Keratinocyte (primary cell): ENCODE results near the gene RIPPLY2. TPM values are rescaled to one million over a fixed set of nuclear protein-coding genes. Genes with fewer than 3 reads are reported as not detected.

Experiments
- DNase-seq: peaks from one replicate; pipeline ENCODE4 v3.0.0-alpha.2; 2011; ENCODE audit warnings: low read depth, missing footprints, low spot score
- FAIRE-seq: peaks from 2 replicates; lab custom pipeline; 2011; peaks lifted over from hg19 to GRCh38; lab: Jason Lieb, UNC
- H2AFZ ChIP-seq: 2 replicates; pipeline ENCODE4 v1.6.0; 2012; ENCODE audit warnings: low read length, control low read depth, inconsistent platforms; ENCODE audit not compliant: control insufficient read depth
- H3K27ac ChIP-seq: 2 replicates; pipeline ENCODE4 v1.5.1; 2011; ENCODE audit warnings: low read length; ENCODE audit not compliant: control insufficient read depth, insufficient read depth
- H3K27me3 ChIP-seq: 3 replicates; pipeline ENCODE4 v1.6.0; 2011; ENCODE audit warnings: low read length; ENCODE audit not compliant: control insufficient read depth, insufficient read depth; ENCODE audit errors: extremely low read depth
- H3K36me3 ChIP-seq, 2 experiments: 2 replicates in 1 of 2; 3 replicates in 1 of 2; pipeline ENCODE4 v1.5.1; 2011; ENCODE audit warnings: low read length in 2 of 2, mild to moderate bottlenecking in 1 of 2; ENCODE audit not compliant: control insufficient read depth in 2 of 2, insufficient read depth in 2 of 2; ENCODE audit errors: extremely low read depth in 1 of 2
- H3K4me1 ChIP-seq: 3 replicates; pipeline ENCODE4 v1.5.1; 2011; ENCODE audit warnings: low read length; ENCODE audit not compliant: control insufficient read depth, insufficient read depth; ENCODE audit errors: extremely low read depth
- H3K4me2 ChIP-seq: 3 replicates; pipeline ENCODE4 v1.6.0; 2011; ENCODE audit warnings: low read depth, low read length; ENCODE audit not compliant: control insufficient read depth, insufficient read depth; ENCODE audit errors: extremely low read depth
- H3K4me3 ChIP-seq, 3 experiments: fragments of 200-600 bp in 1 of 3; sonication (generic) in 1 of 3; 2 replicates in 2 of 3; 3 replicates in 1 of 3; pipeline ENCODE4 v1.5.1; 2011 to 2016; ENCODE audit warnings: low read length in 3 of 3, mild to moderate bottlenecking in 3 of 3, control low read depth in 2 of 3, inconsistent platforms in 1 of 3, low read depth in 1 of 3, mixed read lengths in 1 of 3, mixed run types in 1 of 3, moderate library complexity in 1 of 3; ENCODE audit not compliant: control insufficient read depth in 2 of 3, insufficient read depth in 2 of 3; ENCODE audit errors: extremely low read depth in 1 of 3
- H3K79me2 ChIP-seq: 2 replicates; pipeline ENCODE4 v1.6.0; 2012; ENCODE audit warnings: low read length; ENCODE audit not compliant: control insufficient read depth, insufficient read depth
- H3K9ac ChIP-seq: 3 replicates; pipeline ENCODE4 v1.6.0; 2011; ENCODE audit warnings: low read length; ENCODE audit not compliant: control insufficient read depth, insufficient read depth; ENCODE audit errors: extremely low read depth
- H3K9me1 ChIP-seq: 3 replicates; pipeline ENCODE4 v1.6.0; 2011; ENCODE audit warnings: low read length; ENCODE audit not compliant: control insufficient read depth, insufficient read depth; ENCODE audit errors: extremely low read depth
- H3K9me3 ChIP-seq: 2 replicates; pipeline ENCODE4 v1.5.1; 2012; ENCODE audit warnings: low read depth, low read length; ENCODE audit not compliant: control insufficient read depth
- H4K20me1 ChIP-seq: 3 replicates; pipeline ENCODE4 v1.6.0; 2011; ENCODE audit warnings: low read length; ENCODE audit not compliant: control insufficient read depth, insufficient read depth; ENCODE audit errors: extremely low read depth
- EZH2 ChIP-seq: IDR thresholded peaks from one replicate; pipeline ENCODE4 v1.6.1; 2012; ENCODE audit warnings: inconsistent platforms, mild to moderate bottlenecking, low read length, moderate library complexity
- dilution Hi-C: fragments of 300-500 bp; cut with MboI; formaldehyde crosslinking; loops from one replicate; pipeline ENCODE4 v1.7.0; 2020; ENCODE audit warnings: low sequenced_read_pairs; ENCODE audit not compliant: extremely low pct_ligation_motif_present
- polyA plus RNA-seq, 5 experiments: library from polyadenylated mRNA; depleted of rRNA in 3 of 5; stranded (reverse) in 3 of 5; stranded (forward) in 1 of 5; unstranded in 1 of 5; fragments of >200 nt; gene quantifications; 1 replicate in 1 of 5; 2 replicates in 3 of 5; 3 replicates in 1 of 5; pipeline versions ENCODE4 v1.2.1 to v1.2.3, GENCODE V29; 2011 to 2012; ENCODE audit warnings: missing spikeins in 2 of 5, low read depth in 1 of 5, low replicate concordance in 1 of 5
- TF ChIP-seq, protein P1 (sequence below), 3 experiments: IDR thresholded peaks in 1 of 3; conservative IDR thresholded peaks in 1 of 3; optimal IDR thresholded peaks in 1 of 3; 2 replicates in 2 of 3; 3 replicates in 1 of 3; pipeline versions ENCODE3 to v1.5.1; 2011; ENCODE audit warnings: low read length in 3 of 3, mild to moderate bottlenecking in 3 of 3, moderate library complexity in 2 of 3, control low read depth in 1 of 3, inconsistent platforms in 1 of 3; ENCODE audit not compliant: insufficient read depth in 2 of 3; ENCODE audit errors: extremely low read depth in 1 of 3

Gene RIPPLY2
- polyA plus RNA-seq, 1 donor (not counting 4 experiments of a cell fraction or from before 2014, with no cell fraction given), result 0.60 TPM

DNA sequence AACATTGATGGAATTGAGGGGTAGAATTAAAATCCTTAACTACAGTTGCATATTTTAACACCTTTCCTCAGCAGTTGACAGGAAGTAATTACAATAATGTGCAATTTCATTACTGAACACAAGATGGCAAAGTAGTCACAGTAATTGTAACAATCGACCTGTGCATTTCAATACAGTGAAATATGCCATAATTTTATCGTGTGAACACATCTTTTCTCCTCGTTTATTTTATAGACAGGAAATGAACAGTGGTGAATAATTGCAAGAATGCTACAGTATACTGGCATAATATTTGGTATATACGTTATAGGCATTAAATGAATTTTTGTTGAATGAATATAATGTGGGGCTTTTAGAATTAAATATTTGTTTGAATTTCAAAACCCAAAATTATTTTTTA, 31.4 kb downstream of the RIPPLY2 start:
- H2AFZ ChIP-seq, result no peak overlapping the region
- no peak overlapping the region for H3K27ac ChIP-seq
- H4K20me1 ChIP-seq, result no peaks in the 10 kb centered on the region
- DNase-seq, result no peak
- H3K27me3 ChIP-seq, result no peaks in the 10 kb centered on the region
- dilution Hi-C loops, result no loop called here
- no peak overlapping the region for H3K4me2 ChIP-seq
- no peak for TF ChIP-seq EZH2
- TF ChIP-seq, protein P1, sequence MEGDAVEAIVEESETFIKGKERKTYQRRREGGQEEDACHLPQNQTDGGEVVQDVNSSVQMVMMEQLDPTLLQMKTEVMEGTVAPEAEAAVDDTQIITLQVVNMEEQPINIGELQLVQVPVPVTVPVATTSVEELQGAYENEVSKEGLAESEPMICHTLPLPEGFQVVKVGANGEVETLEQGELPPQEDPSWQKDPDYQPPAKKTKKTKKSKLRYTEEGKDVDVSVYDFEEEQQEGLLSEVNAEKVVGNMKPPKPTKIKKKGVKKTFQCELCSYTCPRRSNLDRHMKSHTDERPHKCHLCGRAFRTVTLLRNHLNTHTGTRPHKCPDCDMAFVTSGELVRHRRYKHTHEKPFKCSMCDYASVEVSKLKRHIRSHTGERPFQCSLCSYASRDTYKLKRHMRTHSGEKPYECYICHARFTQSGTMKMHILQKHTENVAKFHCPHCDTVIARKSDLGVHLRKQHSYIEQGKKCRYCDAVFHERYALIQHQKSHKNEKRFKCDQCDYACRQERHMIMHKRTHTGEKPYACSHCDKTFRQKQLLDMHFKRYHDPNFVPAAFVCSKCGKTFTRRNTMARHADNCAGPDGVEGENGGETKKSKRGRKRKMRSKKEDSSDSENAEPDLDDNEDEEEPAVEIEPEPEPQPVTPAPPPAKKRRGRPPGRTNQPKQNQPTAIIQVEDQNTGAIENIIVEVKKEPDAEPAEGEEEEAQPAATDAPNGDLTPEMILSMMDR (optimal IDR thresholded peaks at IDR 0.05 in 1 of 3, IDR thresholded peaks at IDR 0.05 in 1 of 3, conservative IDR thresholded peaks at IDR 0.05 in 1 of 3; ENCODE audit: extremely low read depth in 1 of 3, insufficient read depth in 2 of 3, low read length in 3 of 3), result peak in 2 of 3 experiments; percentile 37 to 67
- peaks cover 4% of the 10 kb centered on the region for H3K79me2 ChIP-seq
- no peaks in the 10 kb centered on the region for H3K36me3 ChIP-seq
- H3K4me3 ChIP-seq, result no peak overlapping the region
- no peaks in the 10 kb centered on the region for H3K4me1 ChIP-seq
- no peaks in the 10 kb centered on the region for H3K9me1 ChIP-seq
- no peaks in the 10 kb centered on the region for H3K9me3 ChIP-seq
- no peak for FAIRE-seq
- no peak overlapping the region for H3K9ac ChIP-seq

DNA sequence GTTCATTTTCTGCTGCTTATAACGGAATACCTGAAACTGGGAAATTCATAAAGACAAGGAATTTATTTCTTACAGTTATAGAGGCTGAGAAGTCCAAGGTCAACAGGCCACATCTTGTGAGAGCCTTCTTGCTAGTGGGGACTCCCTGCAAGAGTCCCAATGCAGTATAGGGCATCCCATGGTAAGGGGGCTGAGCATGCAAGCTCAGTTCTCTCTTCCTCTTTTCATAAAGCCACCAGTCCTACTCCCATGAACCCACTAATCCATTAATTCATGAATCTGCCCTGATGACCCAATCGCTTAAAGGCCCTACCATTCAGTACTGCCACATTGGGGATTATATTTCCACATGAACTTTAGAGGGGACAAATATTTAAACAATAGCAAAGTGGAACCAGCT, 32.8 kb downstream of the RIPPLY2 start:
- TF ChIP-seq, protein P1 (optimal IDR thresholded peaks at IDR 0.05 in 1 of 3, IDR thresholded peaks at IDR 0.05 in 1 of 3, conservative IDR thresholded peaks at IDR 0.05 in 1 of 3; ENCODE audit: extremely low read depth in 1 of 3, insufficient read depth in 2 of 3, low read length in 3 of 3), result no peak
- H3K36me3 ChIP-seq, result no peaks in the 10 kb centered on the region
- dilution Hi-C loops, result no loop called here

More for the DNA sequence above, 32.8 kb downstream of the RIPPLY2 start:
- Histone ChIP-seq H3K9me3 (no peaks in the 10 kb centered on the region), H3K4me1 (no peaks in the 10 kb centered on the region), H4K20me1 (no peaks in the 10 kb centered on the region), H2AFZ (no peak overlapping the region), H3K79me2 (peaks cover 3% of the 10 kb centered on the region), H3K9ac (no peak overlapping the region), H3K4me2 (no peak overlapping the region), H3K4me3 (no peak overlapping the region), H3K27ac (no peak overlapping the region), H3K9me1 (no peaks in the 10 kb centered on the region), H3K27me3 (no peaks in the 10 kb centered on the region)
- FAIRE-seq (no peak), DNase-seq (no peak)
